ENCODE results near the gene ANKS1B.
"Not testable (repeated sequence)": the region's sequence is repeated elsewhere in the genome, so short reads cannot be mapped to it uniquely, and the experiment has no call there.

ANKS1B gene

DNA sequence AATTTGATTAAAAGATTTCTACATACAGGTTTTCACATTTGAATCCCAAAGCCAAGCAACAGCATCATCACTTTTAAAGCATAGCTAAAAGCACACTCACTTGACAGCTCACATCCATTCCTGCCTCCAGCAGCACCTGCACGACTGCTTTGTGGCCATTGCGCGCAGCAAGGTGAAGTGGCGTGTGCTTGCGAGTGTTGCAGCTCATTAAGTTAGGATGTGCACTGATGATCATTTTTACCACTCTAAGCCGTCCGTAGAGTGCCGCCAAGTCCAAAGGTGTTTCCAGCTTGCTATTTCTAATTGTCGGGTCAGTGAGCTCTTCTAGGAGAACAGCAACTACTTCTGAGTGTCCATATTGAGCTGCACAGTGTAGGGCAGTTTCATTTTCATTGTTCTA, 178.4 kb downstream of the ANKS1B start:
- Histone ChIP-seq H3K27ac (no peak overlapping the region), H3K4me2 (no peak overlapping the region), H3K36me3 (ENCODE audit: insufficient read depth) (no peaks in the 10 kb centered on the region), H2AFZ (ENCODE audit: low read depth) (no peak overlapping the region), H3K27me3 (ENCODE audit: insufficient read depth, low read depth) (no peaks in the 10 kb centered on the region), H3K4me3 (IDR thresholded peaks at IDR 0.05; ENCODE audit: insufficient read depth, low read depth, low read length) (no peak overlapping the region), H4K20me1 (ENCODE audit: insufficient read depth) (no peaks in the 10 kb centered on the region), H3K9ac (no peak overlapping the region), H3K4me1 (ENCODE audit: low read depth, poor library complexity, severe bottlenecking) (no peaks in the 10 kb centered on the region), H3K79me2 (ENCODE audit: insufficient read depth, low read depth) (no peaks in the 10 kb centered on the region)
- TF ChIP-seq, protein P1, sequence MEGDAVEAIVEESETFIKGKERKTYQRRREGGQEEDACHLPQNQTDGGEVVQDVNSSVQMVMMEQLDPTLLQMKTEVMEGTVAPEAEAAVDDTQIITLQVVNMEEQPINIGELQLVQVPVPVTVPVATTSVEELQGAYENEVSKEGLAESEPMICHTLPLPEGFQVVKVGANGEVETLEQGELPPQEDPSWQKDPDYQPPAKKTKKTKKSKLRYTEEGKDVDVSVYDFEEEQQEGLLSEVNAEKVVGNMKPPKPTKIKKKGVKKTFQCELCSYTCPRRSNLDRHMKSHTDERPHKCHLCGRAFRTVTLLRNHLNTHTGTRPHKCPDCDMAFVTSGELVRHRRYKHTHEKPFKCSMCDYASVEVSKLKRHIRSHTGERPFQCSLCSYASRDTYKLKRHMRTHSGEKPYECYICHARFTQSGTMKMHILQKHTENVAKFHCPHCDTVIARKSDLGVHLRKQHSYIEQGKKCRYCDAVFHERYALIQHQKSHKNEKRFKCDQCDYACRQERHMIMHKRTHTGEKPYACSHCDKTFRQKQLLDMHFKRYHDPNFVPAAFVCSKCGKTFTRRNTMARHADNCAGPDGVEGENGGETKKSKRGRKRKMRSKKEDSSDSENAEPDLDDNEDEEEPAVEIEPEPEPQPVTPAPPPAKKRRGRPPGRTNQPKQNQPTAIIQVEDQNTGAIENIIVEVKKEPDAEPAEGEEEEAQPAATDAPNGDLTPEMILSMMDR (conservative IDR thresholded peaks at IDR 0.05; ENCODE audit: low read depth, low read length), result no peak

DNA sequence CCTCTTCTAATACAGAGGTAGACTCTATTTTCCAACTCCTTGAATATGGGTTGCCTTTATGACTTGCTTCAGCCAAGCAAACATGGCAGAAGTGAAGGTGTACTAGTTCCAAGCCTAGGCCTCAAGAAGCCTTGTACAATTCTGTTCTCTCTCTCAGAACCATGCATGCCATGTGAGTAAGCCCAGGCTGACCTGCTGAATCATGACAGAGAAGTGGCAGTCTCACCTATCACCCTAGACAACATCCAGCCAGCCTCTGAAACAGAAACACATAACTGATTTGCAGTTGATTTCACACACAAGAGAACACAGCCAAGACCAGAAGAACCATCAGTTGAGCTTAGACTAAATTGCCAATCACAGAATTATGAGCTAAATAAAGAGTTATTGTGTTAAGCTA, 180.0 kb downstream of the ANKS1B start:
- Histone ChIP-seq H3K4me1 (ENCODE audit: low read depth, poor library complexity, severe bottlenecking) (no peaks in the 10 kb centered on the region), H3K27me3 (ENCODE audit: insufficient read depth, low read depth) (no peaks in the 10 kb centered on the region), H3K4me3 (IDR thresholded peaks at IDR 0.05; ENCODE audit: insufficient read depth, low read depth, low read length) (no peak overlapping the region), H3K27ac (no peak overlapping the region), H2AFZ (ENCODE audit: low read depth) (no peak overlapping the region), H4K20me1 (ENCODE audit: insufficient read depth) (no peaks in the 10 kb centered on the region), H3K79me2 (ENCODE audit: insufficient read depth, low read depth) (no peaks in the 10 kb centered on the region), H3K4me2 (no peak overlapping the region), H3K9ac (no peak overlapping the region), H3K36me3 (ENCODE audit: insufficient read depth) (no peaks in the 10 kb centered on the region)
- TF ChIP-seq, protein P1 (conservative IDR thresholded peaks at IDR 0.05; ENCODE audit: low read depth, low read length), result no peak

DNA sequence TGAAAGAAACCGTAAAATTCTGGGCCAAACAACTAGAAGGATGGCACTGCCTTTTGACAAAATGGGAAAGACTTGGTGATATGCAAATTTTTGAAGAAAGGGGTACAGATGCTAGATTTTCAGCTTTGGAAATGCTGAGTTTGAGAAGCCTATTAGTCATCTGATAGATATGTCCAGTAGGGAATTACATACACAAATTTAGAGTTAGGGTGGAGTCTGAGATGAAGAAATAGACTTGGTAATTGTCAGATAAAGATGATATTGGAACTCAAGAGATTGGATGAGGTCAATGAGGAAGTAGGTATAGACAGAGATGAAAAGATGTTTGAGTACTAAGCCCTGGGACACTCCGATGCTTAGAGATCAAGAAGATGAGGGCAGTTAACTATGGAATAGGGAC, 184.1 kb downstream of the ANKS1B start:
- Histone ChIP-seq H3K4me3 (IDR thresholded peaks at IDR 0.05; ENCODE audit: insufficient read depth, low read depth, low read length) (no peak overlapping the region), H3K27ac (no peak overlapping the region), H3K9ac (no peak overlapping the region), H3K27me3 (ENCODE audit: insufficient read depth, low read depth) (no peaks in the 10 kb centered on the region), H3K4me2 (no peak overlapping the region), H4K20me1 (ENCODE audit: insufficient read depth) (no peaks in the 10 kb centered on the region), H3K79me2 (ENCODE audit: insufficient read depth, low read depth) (no peaks in the 10 kb centered on the region), H3K36me3 (ENCODE audit: insufficient read depth) (no peaks in the 10 kb centered on the region), H3K4me1 (ENCODE audit: low read depth, poor library complexity, severe bottlenecking) (no peaks in the 10 kb centered on the region), H2AFZ (ENCODE audit: low read depth) (no peak overlapping the region)
- TF ChIP-seq, protein P1 (conservative IDR thresholded peaks at IDR 0.05; ENCODE audit: low read depth, low read length), result no peak

DNA sequence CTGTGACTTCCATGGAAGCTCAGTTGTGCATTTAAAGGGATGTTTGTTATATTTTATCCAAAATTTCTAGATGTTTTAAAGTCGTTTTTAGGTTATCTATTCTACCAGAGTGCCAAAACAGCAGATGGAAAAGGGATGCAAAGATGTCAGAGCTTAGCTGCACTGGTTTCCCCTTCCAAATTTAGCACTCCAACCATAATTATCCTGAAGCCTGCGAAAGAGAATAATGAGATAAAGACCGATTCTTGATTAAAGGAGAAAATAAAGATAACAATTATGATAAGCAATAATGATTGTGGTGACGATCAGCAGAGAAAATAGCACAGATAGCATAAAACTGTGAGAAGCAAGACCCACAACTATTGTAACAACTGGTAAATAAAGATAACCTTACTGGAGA, 186.8 kb downstream of the ANKS1B start:
- H3K4me1 ChIP-seq (ENCODE audit: low read depth, poor library complexity, severe bottlenecking), result not testable (repeated sequence)

DNA sequence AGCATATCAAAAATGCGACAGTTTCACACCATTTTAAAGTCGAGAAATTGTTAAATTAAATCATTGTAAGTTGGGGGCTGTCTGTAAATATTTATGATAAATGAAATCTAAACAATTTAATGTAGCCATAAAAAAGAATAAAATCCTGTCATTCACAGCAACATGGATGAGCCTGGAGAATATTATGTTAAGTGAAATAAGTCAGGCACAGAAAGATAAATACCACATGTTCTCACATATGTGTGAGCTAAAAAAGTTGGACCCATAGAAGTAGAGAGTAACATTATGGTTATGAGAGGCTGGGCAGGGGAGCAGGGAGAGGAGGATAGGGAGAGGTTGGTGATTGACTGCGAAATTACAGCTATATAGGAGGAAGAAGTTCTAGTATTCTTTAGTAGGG, 201.3 kb downstream of the ANKS1B start:
- Histone ChIP-seq H3K27me3 (ENCODE audit: insufficient read depth, low read depth) (no peaks in the 10 kb centered on the region), H3K4me1 (ENCODE audit: low read depth, poor library complexity, severe bottlenecking) (no peaks in the 10 kb centered on the region), H3K4me3 (IDR thresholded peaks at IDR 0.05; ENCODE audit: insufficient read depth, low read depth, low read length) (no peak overlapping the region), H4K20me1 (ENCODE audit: insufficient read depth) (no peaks in the 10 kb centered on the region), H3K4me2 (no peak overlapping the region), H3K27ac (no peak overlapping the region), H3K9ac (no peak overlapping the region), H3K36me3 (ENCODE audit: insufficient read depth) (no peaks in the 10 kb centered on the region), H3K79me2 (ENCODE audit: insufficient read depth, low read depth) (no peaks in the 10 kb centered on the region), H2AFZ (ENCODE audit: low read depth) (no peak overlapping the region)
- TF ChIP-seq, protein P1 (conservative IDR thresholded peaks at IDR 0.05; ENCODE audit: low read depth, low read length), result no peak

More for the DNA sequence above, 186.8 kb downstream of the ANKS1B start:
- not testable (repeated sequence) for H3K4me2 ChIP-seq; H3K9ac ChIP-seq; H3K27ac ChIP-seq; H4K20me1 ChIP-seq (ENCODE audit: insufficient read depth); H3K79me2 ChIP-seq (ENCODE audit: insufficient read depth, low read depth); H3K27me3 ChIP-seq (ENCODE audit: insufficient read depth, low read depth); H3K36me3 ChIP-seq (ENCODE audit: insufficient read depth); H2AFZ ChIP-seq (ENCODE audit: low read depth); H3K4me3 ChIP-seq (IDR thresholded peaks at IDR 0.05; ENCODE audit: insufficient read depth, low read depth, low read length)
